DMS53 treated with DMSO at 0.1 percent for 48 hours (cell line): ENCODE results near the gene EPM2A.
A peak's percentile ranks its signal among the peaks of the same experiment; 100 is the strongest.

Source experiments
- DNase-seq: peaks from one replicate; lab custom pipeline; 2025; ENCODE audit not compliant: unreplicated experiment; lab: John Stamatoyannopoulos, UW

EPM2A gene

GRCh38 chr6:145685932-145686331 lies 49.4 kb downstream of the EPM2A start:
- no peak for DNase-seq

- DNase-seq = no peak
These were observed 53.4 kb downstream of the EPM2A start for GRCh38 chr6:145681965-145682364.

GRCh38 chr6:145673504-145673903 lies 61.8 kb downstream of the EPM2A start:
- DNase-seq = peak; percentile 28

- DNase-seq = no peak
These were observed 65.0 kb downstream of the EPM2A start for GRCh38 chr6:145670311-145670710.

GRCh38 chr6:145669627-145670034 lies 65.7 kb downstream of the EPM2A start:
- DNase-seq = no peak

GRCh38 chr6:145668844-145669243 lies 66.5 kb downstream of the EPM2A start:
- no peak for DNase-seq

- DNase-seq = no peak
These were observed 74.6 kb downstream of the EPM2A start for GRCh38 chr6:145660676-145661075.

GRCh38 chr6:145656128-145656527 lies 79.2 kb downstream of the EPM2A start:
- no peak for DNase-seq

- no peak for DNase-seq
These were observed 82.7 kb downstream of the EPM2A start for GRCh38 chr6:145652572-145652971.

- no peak for DNase-seq
These were observed 83.3 kb downstream of the EPM2A start for GRCh38 chr6:145651988-145652387.

GRCh38 chr6:145648149-145648548 lies 87.2 kb downstream of the EPM2A start:
- DNase-seq = no peak

GRCh38 chr6:145647602-145648001 lies 87.7 kb downstream of the EPM2A start:
- DNase-seq = no peak

- no peak for DNase-seq
These were observed 91.6 kb downstream of the EPM2A start for GRCh38 chr6:145643760-145644159.

GRCh38 chr6:145633981-145634627 lies 101.2 kb downstream of the EPM2A start:
- DNase-seq = peak; percentile 48

GRCh38 chr6:145632971-145633370 lies 102.3 kb downstream of the EPM2A start:
- no peak for DNase-seq

- DNase-seq = peak; percentile 36
These were observed 103.9 kb downstream of the EPM2A start for GRCh38 chr6:145631374-145631773.

GRCh38 chr6:145630598-145630997 lies 104.7 kb downstream of the EPM2A start:
- DNase-seq = no peak

- no peak for DNase-seq
These were observed 105.8 kb downstream of the EPM2A start for GRCh38 chr6:145629478-145629877.

GRCh38 chr6:145627451-145627850 lies 107.9 kb downstream of the EPM2A start:
- no peak for DNase-seq

- DNase-seq = no peak
These were observed 108.5 kb downstream of the EPM2A start for GRCh38 chr6:145626857-145627256.

- DNase-seq = no peak
These were observed 112.1 kb downstream of the EPM2A start for GRCh38 chr6:145623231-145623630.

- no peak for DNase-seq
These were observed 113.5 kb downstream of the EPM2A start for GRCh38 chr6:145621776-145622175.

GRCh38 chr6:145620088-145620487 lies 115.2 kb downstream of the EPM2A start:
- DNase-seq = no peak
